Sigmoid colon (tissue), 4 donors: ENCODE measurements around the gene ATP1A1.

Experiments
- EP300 ChIP-seq, 4 donors: sonication (generic); formaldehyde crosslinking; IDR thresholded peaks; one replicate each; pipeline ENCODE4 v1.6.1; 2017; ENCODE audit warnings: antibody characterized with exemption in 4 of 4
- POLR2A ChIP-seq, 2 donors: fragments of 450-650 bp; IDR thresholded peaks; one replicate each; pipeline ENCODE4 v1.6.1; 2016; ENCODE audit warnings: antibody characterized with exemption in 2 of 2, mild to moderate bottlenecking in 2 of 2, moderate library complexity in 2 of 2
- POLR2AphosphoS5 ChIP-seq, 4 donors: sonication (generic); formaldehyde crosslinking; IDR thresholded peaks; one replicate each; pipeline ENCODE4 v1.6.1; 2017; ENCODE audit warnings: antibody characterized with exemption in 4 of 4
- TF ChIP-seq, protein P1 (sequence below), 4 experiments: fragments of 450-650 bp in 3 of 4; fragments of 200-600 bp in 1 of 4; IDR thresholded peaks; one replicate each; pipeline ENCODE4 v1.5.1; 2016 to 2019; ENCODE audit warnings: antibody characterized with exemption in 4 of 4, mild to moderate bottlenecking in 3 of 4, moderate library complexity in 2 of 4

DNA sequence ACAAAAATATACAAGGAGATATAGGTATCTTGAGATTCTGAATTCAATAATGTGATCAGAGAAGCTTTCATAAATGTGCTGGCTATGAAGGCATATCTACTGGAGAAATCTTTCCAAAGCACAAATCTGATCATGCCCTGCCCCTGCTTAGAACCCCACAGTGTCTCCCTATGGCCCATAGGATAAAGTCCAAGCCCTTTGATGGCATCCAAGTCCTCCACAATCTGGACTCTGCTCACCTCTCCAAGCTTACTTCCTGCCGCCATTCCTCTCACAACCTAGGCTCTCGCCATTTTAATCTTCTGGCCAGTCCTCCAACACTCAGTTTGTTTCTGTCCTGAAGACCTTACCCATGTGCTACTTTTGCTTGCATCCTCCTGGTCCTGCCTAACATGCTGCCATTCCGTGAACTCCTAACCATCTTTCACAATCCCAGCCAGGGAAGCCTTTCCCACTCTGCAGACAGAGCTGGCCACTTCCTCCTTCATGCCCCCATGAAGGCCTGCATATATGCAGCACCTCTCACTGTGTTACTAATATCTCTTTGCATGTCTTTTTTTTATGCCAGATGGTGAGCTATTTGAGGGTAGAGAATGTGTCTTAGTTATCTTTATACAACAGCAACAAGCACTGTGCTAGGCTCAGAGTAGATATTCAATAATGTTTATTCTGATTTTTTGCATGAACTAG is 5.6 kb upstream of the ATP1A1 start:
- TF ChIP-seq, protein P1, sequence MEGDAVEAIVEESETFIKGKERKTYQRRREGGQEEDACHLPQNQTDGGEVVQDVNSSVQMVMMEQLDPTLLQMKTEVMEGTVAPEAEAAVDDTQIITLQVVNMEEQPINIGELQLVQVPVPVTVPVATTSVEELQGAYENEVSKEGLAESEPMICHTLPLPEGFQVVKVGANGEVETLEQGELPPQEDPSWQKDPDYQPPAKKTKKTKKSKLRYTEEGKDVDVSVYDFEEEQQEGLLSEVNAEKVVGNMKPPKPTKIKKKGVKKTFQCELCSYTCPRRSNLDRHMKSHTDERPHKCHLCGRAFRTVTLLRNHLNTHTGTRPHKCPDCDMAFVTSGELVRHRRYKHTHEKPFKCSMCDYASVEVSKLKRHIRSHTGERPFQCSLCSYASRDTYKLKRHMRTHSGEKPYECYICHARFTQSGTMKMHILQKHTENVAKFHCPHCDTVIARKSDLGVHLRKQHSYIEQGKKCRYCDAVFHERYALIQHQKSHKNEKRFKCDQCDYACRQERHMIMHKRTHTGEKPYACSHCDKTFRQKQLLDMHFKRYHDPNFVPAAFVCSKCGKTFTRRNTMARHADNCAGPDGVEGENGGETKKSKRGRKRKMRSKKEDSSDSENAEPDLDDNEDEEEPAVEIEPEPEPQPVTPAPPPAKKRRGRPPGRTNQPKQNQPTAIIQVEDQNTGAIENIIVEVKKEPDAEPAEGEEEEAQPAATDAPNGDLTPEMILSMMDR (IDR thresholded peaks at IDR 0.05): no peak
- TF ChIP-seq POLR2A (IDR thresholded peaks at IDR 0.05) (no peak), POLR2AphosphoS5 (IDR thresholded peaks at IDR 0.05) (no peak), EP300 (IDR thresholded peaks at IDR 0.05) (no peak)
